Sigmoid colon (tissue), 4 donors: ENCODE measurements around the gene FAM180A.

Experiments
- POLR2A ChIP-seq, 2 donors: fragments of 450-650 bp; IDR thresholded peaks; one replicate each; pipeline ENCODE4 v1.6.1; 2016; ENCODE audit warnings: antibody characterized with exemption in 2 of 2, mild to moderate bottlenecking in 2 of 2, moderate library complexity in 2 of 2
- POLR2AphosphoS5 ChIP-seq, 4 donors: sonication (generic); formaldehyde crosslinking; IDR thresholded peaks; one replicate each; pipeline ENCODE4 v1.6.1; 2017; ENCODE audit warnings: antibody characterized with exemption in 4 of 4
- TF ChIP-seq, protein P1 (sequence below), 4 experiments: fragments of 450-650 bp in 3 of 4; fragments of 200-600 bp in 1 of 4; IDR thresholded peaks; one replicate each; pipeline ENCODE4 v1.5.1; 2016 to 2019; ENCODE audit warnings: antibody characterized with exemption in 4 of 4, mild to moderate bottlenecking in 3 of 4, moderate library complexity in 2 of 4

DNA sequence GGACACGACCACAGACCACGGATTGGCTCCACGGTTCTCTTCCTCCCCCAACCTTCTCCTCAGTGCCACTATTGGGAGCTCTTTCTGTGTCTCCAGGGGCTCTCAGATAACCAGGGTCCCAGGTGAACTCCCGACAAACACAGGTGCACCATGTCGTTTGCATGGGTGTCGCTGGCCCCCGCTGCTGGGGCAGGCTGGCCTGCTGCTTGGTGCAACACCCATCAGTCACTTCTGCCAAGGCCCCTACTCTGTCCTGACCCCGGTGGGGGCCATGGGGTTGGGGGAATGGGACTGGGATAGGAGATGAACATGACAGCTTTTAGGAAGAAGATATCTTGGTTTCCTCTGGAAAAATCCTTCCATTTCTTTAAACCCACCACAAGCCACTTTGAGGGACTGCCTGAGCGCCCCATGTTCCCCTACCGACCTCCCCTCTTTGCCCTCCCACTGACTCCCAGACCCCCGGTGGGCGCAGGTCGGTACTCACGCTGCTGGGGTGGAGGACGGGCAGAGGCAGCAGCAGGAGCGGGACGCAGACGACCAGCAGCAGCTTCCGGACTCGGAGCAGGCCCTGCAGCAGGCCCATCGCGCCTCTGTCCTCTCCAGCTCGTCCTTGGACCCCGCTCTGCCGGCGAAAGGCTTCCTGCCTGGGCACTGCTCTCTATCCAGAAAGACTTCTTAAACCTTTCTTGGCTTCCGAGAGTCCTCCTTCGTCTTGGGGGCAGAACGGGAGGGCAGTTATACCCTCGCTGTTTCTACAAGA is 21.5 kb downstream of the FAM180A start:
- TF ChIP-seq POLR2A (IDR thresholded peaks at IDR 0.05) (no peak), POLR2AphosphoS5 (IDR thresholded peaks at IDR 0.05) (no peak)
- TF ChIP-seq, protein P1, sequence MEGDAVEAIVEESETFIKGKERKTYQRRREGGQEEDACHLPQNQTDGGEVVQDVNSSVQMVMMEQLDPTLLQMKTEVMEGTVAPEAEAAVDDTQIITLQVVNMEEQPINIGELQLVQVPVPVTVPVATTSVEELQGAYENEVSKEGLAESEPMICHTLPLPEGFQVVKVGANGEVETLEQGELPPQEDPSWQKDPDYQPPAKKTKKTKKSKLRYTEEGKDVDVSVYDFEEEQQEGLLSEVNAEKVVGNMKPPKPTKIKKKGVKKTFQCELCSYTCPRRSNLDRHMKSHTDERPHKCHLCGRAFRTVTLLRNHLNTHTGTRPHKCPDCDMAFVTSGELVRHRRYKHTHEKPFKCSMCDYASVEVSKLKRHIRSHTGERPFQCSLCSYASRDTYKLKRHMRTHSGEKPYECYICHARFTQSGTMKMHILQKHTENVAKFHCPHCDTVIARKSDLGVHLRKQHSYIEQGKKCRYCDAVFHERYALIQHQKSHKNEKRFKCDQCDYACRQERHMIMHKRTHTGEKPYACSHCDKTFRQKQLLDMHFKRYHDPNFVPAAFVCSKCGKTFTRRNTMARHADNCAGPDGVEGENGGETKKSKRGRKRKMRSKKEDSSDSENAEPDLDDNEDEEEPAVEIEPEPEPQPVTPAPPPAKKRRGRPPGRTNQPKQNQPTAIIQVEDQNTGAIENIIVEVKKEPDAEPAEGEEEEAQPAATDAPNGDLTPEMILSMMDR (IDR thresholded peaks at IDR 0.05) = no peak
